Hepatocyte (in vitro differentiated cells): Measurements from ENCODE around the gene CBFA2T3.

ENCODE experiments used
- EZH2 ChIP-seq: fragments of 200-600 bp; sonication (generic); IDR thresholded peaks from 2 replicates; pipeline ENCODE4 v1.6.1; 2016; ENCODE audit warnings: antibody characterized with exemption, mild to moderate bottlenecking, borderline replicate concordance
- EZH2phosphoT487 ChIP-seq: fragments of 200-600 bp; sonication (generic); IDR thresholded peaks from one replicate; pipeline ENCODE4 v1.6.1; 2018; ENCODE audit warnings: antibody characterized with exemption, mild to moderate bottlenecking, low read depth, moderate library complexity; ENCODE audit not compliant: unreplicated experiment, severe bottlenecking
- TF ChIP-seq, protein P1 (sequence below): fragments of 200-600 bp; sonication (generic); IDR thresholded peaks from 2 replicates; pipeline ENCODE4 v1.5.1; 2016; ENCODE audit warnings: antibody characterized with exemption, mild to moderate bottlenecking; ENCODE audit not compliant: poor library complexity

DNA sequence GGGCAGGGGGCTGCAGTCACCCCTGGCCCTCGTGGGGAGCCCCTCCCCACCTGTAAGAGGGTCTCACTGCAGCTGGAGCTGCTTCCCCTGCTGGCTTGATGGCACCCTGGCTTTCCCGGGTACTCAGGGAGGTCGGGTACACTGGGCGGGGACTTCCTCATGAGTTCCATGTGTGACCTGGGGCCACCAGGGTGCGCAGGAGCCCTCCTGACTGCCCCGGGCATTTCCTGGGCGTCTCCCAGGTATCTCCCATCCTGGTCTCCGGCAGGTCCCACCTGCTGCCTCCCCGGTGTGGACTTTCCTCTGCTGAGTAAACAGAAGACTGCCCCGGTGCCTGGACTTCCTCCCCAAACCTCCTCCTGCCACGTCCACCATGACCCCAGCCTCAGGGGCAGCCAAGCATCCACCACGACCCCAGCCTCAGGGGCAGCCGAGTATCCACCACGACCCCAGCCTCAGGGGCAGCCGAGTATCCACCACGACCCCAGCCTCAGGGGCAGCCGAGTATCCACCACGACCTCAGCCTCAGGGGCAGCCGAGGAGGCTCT lies 40.9 kb downstream of the CBFA2T3 start:
- TF ChIP-seq, protein P1, sequence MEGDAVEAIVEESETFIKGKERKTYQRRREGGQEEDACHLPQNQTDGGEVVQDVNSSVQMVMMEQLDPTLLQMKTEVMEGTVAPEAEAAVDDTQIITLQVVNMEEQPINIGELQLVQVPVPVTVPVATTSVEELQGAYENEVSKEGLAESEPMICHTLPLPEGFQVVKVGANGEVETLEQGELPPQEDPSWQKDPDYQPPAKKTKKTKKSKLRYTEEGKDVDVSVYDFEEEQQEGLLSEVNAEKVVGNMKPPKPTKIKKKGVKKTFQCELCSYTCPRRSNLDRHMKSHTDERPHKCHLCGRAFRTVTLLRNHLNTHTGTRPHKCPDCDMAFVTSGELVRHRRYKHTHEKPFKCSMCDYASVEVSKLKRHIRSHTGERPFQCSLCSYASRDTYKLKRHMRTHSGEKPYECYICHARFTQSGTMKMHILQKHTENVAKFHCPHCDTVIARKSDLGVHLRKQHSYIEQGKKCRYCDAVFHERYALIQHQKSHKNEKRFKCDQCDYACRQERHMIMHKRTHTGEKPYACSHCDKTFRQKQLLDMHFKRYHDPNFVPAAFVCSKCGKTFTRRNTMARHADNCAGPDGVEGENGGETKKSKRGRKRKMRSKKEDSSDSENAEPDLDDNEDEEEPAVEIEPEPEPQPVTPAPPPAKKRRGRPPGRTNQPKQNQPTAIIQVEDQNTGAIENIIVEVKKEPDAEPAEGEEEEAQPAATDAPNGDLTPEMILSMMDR, result no peak
- TF ChIP-seq EZH2phosphoT487, result no peak
- no peak for TF ChIP-seq EZH2
